Pulmonary artery endothelial cell (primary cell): ENCODE data around the gene CACNA2D3. TPM values are rescaled to one million over a fixed set of nuclear protein-coding genes. Genes with fewer than 3 reads are reported as not detected.

Source experiments
- DNase-seq: peaks from one replicate; pipeline ENCODE4 v3.0.0-alpha.2; 2011; ENCODE audit warnings: low read depth, low spot score
- total RNA-seq: library from RNA; depleted of rRNA; stranded (reverse); fragments of >200 nt; gene quantifications from 2 replicates; pipeline ENCODE4 v1.2.3, GENCODE V29; 2014

CACNA2D3 gene
- total RNA-seq, 1 donor from 2014 or later = not detected

- no peak for DNase-seq
Observed at GRCh38 chr3:54126551-54126950, 4.2 kb downstream of the CACNA2D3 start.

- no peak for DNase-seq
Observed at GRCh38 chr3:54127499-54128056, 5.2 kb downstream of the CACNA2D3 start.

DNA sequence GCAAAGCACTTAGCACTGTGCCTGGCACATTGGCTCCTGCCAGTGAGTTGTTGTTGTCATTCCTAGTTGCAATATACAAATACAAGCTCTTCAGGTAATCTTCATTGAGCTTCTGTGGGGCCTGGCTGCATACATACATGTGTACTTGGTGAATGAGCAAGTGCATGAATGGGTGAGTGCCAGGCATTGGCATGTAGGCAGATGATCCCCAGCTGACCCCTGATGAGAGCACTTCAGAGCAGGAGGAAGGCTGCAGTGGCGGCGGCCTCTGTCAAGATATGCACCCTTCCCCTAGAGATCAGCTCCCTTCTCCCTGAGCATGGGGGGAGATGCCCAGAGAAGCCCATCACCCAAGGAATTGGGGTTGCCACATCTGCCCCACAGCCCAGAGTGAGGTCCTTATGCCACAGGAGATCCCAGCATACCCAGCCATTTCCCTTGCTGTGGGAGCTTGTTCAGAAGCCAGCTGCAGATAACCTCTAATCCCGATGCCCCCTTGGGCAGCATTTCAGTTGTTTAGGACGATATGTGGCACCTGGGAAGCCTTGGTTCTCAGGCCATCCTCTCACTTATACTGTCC, 8.8 kb downstream of the CACNA2D3 start:
- DNase-seq = no peak

GRCh38 chr3:54131890-54132289, 9.5 kb downstream of the CACNA2D3 start:
- DNase-seq = no peak

DNA sequence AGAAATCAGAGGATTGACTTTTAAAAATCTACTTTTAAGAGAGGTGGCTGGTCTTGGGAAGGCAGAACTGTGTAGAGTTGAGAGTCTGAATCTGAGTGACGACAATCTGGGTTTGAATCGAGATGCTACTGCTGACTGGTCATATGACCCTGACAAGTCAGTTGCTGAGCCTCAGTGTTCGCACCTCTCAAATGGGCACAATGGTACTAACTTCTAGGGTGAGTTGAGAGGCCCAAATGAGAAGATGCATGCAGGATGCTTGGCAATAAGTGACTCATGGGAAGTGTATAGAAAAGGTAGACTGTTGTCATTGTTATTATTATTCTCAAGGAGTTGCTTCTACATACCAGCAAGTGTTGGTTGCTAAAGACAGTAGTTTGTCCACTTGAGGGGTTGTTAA, 10.3 kb downstream of the CACNA2D3 start:
- DNase-seq = no peak

GRCh38 chr3:54133196-54133595, 10.8 kb downstream of the CACNA2D3 start:
- no peak for DNase-seq

GRCh38 chr3:54134155-54134554, 11.8 kb downstream of the CACNA2D3 start:
- DNase-seq = no peak

- DNase-seq = no peak
Observed at GRCh38 chr3:54134713-54135112, 12.4 kb downstream of the CACNA2D3 start.

DNA sequence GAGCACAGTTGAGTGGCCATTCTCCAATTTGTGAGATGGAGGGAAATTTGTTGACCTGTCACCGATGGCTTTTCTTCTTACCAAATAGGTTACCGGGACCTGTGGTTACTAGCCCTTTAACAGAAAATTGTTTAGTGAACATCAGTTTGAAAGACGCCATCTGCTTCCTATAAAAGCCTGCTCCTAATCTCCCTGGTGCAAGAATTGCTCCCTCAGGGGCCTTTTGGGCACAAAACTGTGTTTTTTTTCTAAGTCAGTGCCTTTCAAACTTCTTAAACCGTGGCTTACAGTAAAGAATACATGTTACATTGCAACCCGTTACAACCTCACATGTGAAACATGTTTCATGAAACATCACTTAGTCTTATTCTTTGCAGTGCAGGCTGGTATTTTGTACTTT, 15.0 kb downstream of the CACNA2D3 start:
- DNase-seq = no peak

GRCh38 chr3:54138937-54139547, 16.7 kb downstream of the CACNA2D3 start:
- no peak for DNase-seq

- DNase-seq = no peak
Observed at GRCh38 chr3:54139630-54140029, 17.3 kb downstream of the CACNA2D3 start.

DNA sequence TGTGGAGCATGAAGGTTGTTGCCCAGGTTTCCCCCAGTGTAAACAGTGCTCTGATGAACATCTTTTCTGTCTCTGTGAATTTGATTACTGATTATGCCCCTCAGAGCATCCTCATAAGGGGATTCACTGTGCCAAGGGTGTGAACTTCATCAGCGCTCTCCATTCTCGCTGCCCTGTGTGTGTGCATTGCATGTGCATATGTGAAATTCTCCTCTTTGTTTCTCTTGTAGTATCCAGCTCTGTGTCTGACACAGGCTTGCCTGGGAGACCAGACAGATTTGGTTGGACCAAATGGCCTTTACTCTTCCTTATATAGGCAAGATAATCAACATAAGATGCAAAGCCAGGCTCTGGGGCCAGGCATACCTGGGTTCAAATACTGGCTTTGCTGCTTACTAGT, 21.9 kb downstream of the CACNA2D3 start:
- DNase-seq = no peak

DNA sequence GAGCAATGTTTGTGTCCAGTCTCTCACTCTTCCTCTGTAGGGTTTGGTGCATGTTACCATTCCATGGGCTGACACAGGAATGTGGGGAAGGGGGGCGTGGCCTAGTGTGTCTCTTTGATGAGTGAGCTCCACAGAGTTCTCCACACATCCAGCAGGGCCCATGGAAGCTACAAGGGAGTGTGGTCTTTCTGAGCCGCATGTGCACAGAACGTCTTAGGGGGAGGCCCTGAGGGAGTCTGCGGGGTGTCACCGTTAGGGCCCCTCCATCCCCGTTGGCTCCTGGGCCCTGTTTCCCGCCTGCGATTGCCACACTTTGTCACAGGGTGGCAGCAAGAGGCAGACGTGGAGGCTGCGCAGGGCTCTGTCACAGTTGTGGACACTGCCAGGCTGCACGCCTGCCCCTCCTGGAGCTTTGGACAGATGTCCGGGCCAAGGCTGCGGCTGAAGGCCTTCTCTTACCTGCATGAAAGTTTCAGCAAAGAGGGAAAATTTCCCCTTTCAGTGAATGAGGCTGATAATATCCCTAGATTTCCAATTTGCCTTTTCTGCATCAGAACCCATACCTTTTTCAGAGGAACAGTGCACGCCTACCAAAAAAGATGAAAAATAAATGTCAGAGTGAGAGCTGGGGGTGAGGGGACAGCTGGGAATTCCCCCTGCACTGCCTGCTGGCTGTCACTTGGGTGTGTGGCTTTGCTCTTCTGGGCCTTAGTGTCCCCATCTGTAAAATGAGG, 24.3 kb downstream of the CACNA2D3 start:
- no peak for DNase-seq

DNA sequence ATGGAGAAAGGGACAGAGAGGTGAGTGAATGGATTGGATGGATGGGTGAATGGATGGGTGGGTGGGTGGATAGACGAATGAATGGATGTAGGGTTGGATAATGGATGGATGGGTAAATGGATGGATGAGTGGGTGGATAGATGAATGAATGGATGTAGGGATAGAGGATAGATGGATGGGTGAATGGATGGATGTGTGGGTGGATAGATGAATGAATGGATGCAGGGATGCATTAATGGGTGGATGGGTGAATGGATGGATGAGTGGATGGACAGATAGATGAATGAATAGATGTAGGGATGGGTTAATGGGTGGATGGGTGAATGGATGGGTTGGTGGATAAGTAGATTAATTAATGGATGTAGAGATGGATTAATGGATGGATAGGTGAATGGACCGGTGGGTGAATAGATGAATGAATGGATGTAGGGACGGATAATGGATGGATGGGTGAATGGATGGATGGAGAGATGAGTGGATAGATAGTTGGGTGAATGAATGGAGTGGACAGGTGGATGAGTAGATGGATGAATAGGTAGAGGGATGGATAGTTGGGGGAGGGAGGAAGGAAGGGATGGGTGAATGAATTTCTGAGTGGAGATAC, 28.6 kb downstream of the CACNA2D3 start:
- DNase-seq = no peak

- DNase-seq = no peak
Observed at GRCh38 chr3:54153477-54153876, 31.1 kb downstream of the CACNA2D3 start.

GRCh38 chr3:54157860-54158259, 35.5 kb downstream of the CACNA2D3 start:
- no peak for DNase-seq

- DNase-seq = no peak
Observed at GRCh38 chr3:54159917-54160316, 37.6 kb downstream of the CACNA2D3 start.

GRCh38 chr3:54163441-54163840, 41.1 kb downstream of the CACNA2D3 start:
- no peak for DNase-seq

GRCh38 chr3:54164192-54164975, 42.0 kb downstream of the CACNA2D3 start:
- DNase-seq = no peak

GRCh38 chr3:54165865-54166264, 43.5 kb downstream of the CACNA2D3 start:
- DNase-seq = no peak

DNA sequence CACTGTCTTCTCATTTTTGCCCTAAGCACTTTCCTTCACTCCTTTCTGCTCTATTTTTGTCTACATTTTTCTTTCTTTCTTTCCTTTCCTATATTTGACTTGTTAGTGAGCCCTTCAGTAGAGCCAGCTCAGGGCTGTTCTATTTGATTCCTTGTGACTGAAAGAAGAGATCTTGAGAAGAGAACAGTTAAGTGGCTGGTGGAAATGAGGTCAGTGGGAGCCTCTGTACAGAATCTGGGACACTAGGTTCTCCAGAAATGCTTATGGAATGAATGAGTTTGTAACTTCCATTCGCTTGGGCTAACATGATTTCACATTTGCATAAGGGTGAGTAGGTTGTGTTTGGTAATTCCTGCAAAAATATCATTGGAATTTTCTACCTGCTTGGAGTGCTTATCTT, 45.6 kb downstream of the CACNA2D3 start:
- no peak for DNase-seq
